Activated CD8-positive, alpha-beta memory T cell treated with anti-CD3 and anti-CD28 coated beads for 24 hours (primary cell): ENCODE measurements around the gene PHKG2.
A peak's percentile ranks its signal among the peaks of the same experiment; 100 is the strongest.

Experiments used
- DNase-seq: peaks from one replicate; pipeline ENCODE4 v3.0.0-alpha.2; 2020

PHKG2 gene

GRCh38 chr16:30728899-30729672 lies 19.1 kb upstream of the PHKG2 start:
- DNase-seq = no peak

- no peak for DNase-seq
Measured at GRCh38 chr16:30731411-30731810, 16.8 kb upstream of the PHKG2 start.

- no peak for DNase-seq
Measured at GRCh38 chr16:30736995-30737793, 11.0 kb upstream of the PHKG2 start.

GRCh38 chr16:30737794-30738648 lies 10.2 kb upstream of the PHKG2 start:
- no peak for DNase-seq

DNA sequence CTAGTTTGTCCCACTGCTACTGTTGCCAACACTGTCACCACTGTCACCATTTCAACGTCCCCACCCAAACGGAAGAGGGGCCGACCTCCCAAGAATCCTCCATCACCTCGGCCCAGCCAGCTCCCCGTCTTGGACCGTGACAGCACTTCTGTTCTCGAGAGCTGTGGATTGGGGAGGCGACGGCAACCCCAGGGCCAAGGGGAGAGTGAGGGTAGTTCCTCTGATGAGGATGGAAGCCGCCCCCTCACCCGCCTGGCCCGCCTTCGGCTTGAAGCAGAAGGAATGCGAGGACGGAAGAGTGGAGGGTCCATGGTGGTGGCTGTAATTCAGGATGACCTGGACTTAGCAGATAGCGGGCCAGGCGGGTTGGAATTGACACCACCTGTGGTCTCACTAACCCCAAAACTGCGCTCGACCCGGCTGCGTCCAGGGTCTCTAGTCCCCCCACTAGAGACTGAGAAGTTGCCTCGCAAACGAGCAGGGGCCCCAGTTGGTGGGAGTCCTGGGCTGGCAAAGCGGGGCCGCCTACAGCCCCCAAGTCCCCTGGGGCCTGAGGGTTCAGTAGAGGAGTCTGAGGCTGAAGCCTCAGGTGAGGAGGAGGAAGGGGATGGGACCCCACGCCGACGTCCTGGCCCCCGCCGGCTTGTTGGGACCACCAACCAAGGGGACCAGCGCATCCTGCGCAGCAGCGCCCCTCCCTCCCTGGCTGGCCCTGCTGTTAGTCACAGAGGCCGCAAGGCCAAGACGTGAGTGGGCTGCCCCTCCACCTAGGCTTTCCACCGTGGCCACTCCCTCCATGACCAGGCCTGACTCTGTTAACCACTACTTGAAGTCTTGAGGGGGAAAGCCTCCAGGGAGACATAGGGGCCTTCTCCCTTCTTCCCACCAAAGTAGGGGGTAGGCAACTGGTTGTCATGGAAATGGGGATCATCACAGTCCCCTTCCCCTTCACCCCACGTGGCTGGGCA lies 9.0 kb upstream of the PHKG2 start:
- no peak for DNase-seq

- no peak for DNase-seq
Measured at GRCh38 chr16:30740364-30741251, 7.6 kb upstream of the PHKG2 start.

DNA sequence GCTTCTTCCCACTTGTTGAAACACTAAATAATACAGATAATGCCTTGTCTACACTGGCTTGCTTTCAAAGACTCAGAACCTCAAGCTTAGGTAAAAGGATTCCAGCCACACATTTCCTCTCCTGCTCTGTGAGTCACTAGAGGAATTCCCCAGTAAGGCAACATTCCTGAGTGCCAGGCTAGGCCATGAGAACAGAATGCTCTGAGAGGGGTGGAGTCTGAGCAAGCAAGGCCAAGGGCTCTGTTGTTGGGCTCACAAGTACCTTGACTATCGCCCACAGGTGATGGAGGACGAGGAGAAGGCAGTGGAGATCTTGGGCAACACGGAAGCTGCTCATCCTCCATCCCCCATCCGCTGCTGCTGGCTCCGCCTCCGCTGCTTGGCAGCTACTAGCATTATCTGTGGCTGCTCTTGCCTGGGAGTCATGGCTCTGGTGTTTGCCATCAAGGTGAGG lies 6.7 kb upstream of the PHKG2 start:
- no peak for DNase-seq

GRCh38 chr16:30743716-30744115 lies 4.5 kb upstream of the PHKG2 start:
- DNase-seq = no peak

DNA sequence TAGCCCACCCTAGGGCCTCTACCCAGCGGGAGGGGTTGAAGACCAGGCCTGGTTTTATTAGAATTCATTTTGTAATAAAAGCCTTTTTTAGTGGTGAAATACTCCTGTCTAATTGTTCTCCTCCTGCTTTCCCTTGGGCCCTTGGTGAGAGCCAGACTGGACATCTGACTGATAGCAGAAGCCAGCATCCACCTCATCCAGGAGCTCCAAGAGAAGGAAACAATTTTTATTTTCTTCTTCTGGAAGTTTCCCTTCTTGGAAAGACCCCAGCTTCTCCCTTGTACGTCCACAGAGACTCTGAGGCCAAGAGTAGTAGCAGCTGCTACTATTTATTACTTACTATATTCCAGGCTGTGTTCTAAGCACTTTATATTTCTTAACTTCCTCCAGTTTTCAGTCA lies 4.0 kb upstream of the PHKG2 start:
- no peak for DNase-seq

DNA sequence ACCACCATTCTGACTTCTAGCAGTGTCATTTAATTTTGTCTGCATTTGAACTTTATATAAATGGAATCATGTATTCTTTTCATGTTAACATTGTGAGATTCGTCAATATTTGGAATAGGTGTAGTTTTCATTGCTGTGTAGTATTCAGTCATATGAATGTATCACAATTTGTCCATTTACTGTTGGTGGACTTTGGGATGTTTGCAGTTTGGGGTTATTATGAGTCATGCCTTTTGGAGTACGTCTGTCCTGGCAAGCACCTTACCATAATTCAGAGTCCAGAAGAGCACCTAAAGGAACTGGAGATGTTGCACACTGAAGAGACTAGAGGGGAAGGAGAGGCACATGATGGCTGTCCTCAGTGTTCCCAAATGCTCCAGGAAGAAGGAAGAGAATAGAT lies 3.1 kb upstream of the PHKG2 start:
- no peak for DNase-seq

DNA sequence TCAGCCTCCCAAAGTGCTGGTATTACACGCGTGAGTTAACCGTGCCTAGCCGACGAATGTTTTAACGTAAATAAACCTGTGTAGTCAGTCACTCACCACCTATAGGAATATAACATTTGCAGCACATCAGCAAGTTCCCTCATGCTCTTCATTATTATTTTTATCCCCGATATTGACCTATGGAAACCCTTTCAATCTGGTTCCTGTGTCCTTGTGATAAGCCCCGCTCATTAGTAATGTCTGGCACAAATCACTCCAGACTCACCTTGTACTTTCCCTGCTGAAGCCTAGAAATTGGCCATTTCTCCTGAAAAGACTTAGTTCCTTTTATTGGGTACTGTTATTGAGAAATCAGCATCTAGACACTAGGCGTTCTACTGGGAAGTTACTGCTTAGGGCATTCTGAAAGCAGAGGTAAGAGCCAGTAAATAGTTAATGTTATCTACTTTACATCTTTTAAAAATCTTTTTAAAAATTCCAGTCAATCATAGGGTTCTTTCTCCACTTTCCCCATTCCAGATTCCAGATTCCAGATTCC lies 1.5 kb upstream of the PHKG2 start:
- no peak for DNase-seq

DNA sequence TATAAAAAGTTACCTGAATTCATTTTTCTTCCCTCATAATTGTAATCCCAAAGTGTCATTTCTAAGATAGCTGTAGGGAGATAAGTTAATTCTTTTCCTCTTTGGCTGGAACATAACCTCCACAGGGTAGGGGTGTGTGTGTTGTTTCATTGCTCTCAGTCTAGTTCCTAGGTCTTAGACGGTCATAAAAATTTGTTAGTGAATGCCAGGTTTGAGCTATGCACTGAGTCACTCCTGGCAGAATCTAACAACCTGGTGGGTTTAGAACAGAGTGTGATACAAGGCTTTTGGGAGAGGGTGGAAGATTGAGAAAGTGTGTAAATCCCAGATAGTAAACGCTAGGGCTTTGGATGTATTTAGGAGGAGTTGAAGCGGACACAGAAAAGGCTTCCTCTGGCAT lies 894 bp upstream of the PHKG2 start:
- DNase-seq = no peak

DNA sequence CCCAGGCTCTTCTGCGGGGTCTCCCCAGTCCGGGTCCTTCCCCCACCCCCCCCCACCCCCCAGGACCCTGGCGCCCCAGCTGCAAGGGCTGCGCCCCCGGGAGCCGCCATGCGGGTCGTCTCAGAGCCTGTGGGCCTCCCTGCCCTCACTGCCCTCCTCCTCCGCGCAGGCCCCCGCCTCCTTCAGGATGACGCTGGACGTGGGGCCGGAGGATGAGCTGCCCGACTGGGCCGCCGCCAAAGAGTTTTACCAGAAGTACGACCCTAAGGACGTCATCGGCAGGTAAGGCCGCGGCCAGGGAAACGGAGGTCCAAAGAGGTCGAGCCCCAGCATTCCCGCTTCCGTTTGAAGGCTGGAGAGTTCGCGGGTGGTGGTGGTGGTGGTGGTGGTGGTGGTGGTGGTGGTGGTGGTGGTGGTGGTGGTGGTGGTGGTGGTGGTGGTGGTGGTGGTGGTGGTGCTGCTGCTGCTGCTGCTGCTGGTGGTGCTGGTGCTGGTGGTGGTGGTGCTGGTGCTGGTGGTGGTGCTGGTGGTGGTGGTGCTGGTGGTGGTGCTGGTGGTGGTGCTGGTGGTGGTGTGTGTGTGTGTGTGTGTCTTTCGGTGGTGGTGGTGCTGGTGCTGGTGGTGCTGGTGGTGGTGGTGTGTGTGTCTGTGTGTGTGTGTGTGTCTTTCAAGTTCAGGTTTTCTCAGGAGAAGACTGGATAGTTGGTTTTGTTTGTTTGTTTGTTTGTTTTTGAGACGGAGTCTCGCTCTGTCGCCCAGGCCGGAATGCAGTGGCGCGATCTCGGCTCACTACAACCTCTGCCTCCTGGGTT lies 615 bp downstream of the PHKG2 start:
- DNase-seq = peak; percentile 66

GRCh38 chr16:30750201-30750600 lies 2.0 kb downstream of the PHKG2 start:
- no peak for DNase-seq

DNA sequence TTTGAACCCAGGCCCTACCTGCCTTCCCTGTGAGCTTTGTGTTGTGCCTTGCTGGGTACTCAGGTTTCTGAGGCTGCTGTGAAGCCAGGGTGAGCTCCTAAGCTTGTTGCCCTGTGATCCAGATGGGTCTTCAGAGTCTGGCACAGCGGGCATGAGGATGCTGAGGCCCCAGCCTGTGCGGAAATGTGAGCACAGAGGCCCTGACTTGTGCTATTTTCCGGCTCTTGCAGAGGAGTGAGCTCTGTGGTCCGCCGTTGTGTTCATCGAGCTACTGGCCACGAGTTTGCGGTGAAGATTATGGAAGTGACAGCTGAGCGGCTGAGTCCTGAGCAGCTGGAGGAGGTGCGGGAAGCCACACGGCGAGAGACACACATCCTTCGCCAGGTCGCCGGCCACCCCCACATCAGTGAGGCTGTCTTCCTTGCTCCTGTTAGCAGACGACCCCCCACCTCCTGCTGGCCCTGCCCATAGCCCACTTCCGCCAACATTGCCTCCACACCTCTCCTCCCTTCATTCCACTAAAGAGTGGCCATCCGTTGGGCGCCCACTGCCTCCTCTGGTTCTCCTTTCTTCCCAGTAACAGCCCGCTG lies 2.7 kb downstream of the PHKG2 start:
- DNase-seq = no peak

DNA sequence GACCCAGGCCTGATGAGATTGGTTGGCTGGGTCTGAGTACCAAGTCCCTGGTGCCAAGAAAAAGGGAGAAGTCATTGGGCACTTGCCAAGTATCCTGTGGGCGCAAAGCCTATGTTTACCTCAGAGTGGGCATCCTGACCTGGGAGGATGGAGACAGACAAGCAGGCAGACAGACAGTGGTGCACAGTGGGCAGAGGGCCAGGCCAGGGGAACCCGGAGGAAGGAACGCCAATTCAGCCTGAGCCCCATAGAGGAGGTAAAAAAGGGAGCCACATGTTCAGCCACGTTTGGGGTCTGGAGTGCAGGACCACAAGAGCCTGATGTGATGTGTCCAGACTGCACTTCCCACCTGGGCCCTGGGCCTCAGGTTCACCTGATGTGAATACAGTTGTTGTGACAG lies 5.4 kb downstream of the PHKG2 start:
- no peak for DNase-seq

GRCh38 chr16:30755955-30756780 lies 7.9 kb downstream of the PHKG2 start:
- DNase-seq = no peak

- DNase-seq = no peak
Measured at GRCh38 chr16:30756781-30757100, 8.5 kb downstream of the PHKG2 start.

GRCh38 chr16:30757316-30757715 lies 9.1 kb downstream of the PHKG2 start:
- DNase-seq = no peak
